Activated CD8-positive, alpha-beta T cell treated with anti-CD3 and anti-CD28 coated beads for 36 hours (primary cell): ENCODE data around the gene FGD5. TPM values are rescaled to one million over a fixed set of nuclear protein-coding genes. Genes with fewer than 3 reads are reported as not detected.

Source experiments
- ATAC-seq: fragments of 200-7000 bp; cut with Tn5 transposase; one replicate; pipeline ENCODE4 v1.10.0; 2021; ENCODE audit warnings: mild to moderate bottlenecking, moderate library complexity
- CTCF ChIA-PET: fragments of 350-600 bp; sonication (Branson Sonifier 250); formaldehyde crosslinking; loops from one replicate; lab custom pipeline; 2021; ENCODE audit warnings: antibody characterized with exemption; lab: Charles Lee
- POLR2A ChIA-PET: fragments of 350-600 bp; sonication (Branson Sonifier 250); formaldehyde crosslinking; loops from one replicate; lab custom pipeline; 2021; ENCODE audit warnings: antibody characterized with exemption; lab: Charles Lee
- DNase-seq: peaks from one replicate; pipeline ENCODE4 v3.0.0-alpha.2; 2020
- H3K27ac Mint-ChIP-seq: one replicate; pipeline ENCODE4 v1.8.0; 2021; ENCODE audit warnings: mild to moderate bottlenecking, mixed read lengths
- H3K27me3 Mint-ChIP-seq: one replicate; pipeline ENCODE4 v1.8.0; 2021; ENCODE audit warnings: mixed read lengths
- H3K36me3 Mint-ChIP-seq: one replicate; pipeline ENCODE4 v1.8.0; 2021; ENCODE audit warnings: low read depth, mixed read lengths
- H3K4me1 Mint-ChIP-seq: one replicate; pipeline ENCODE4 v1.8.0; 2021; ENCODE audit warnings: low read depth, mixed read lengths
- H3K4me3 Mint-ChIP-seq: one replicate; pipeline ENCODE4 v1.8.0; 2021; ENCODE audit warnings: mild to moderate bottlenecking, moderate library complexity, mixed read lengths
- H3K9me3 Mint-ChIP-seq: one replicate; pipeline ENCODE4 v1.8.0; 2021; ENCODE audit warnings: mixed read lengths
- intact Hi-C: fragments of 100-400 bp; cut with micrococcal nuclease; formaldehyde crosslinking; loops from one replicate; pipeline ENCODE4 v1.10.0; 2022
- total RNA-seq, 2 experiments: library from RNA; stranded (reverse); gene quantifications; one replicate each; pipeline ENCODE4 v1.2.3, GENCODE V29; 2021
- TF ChIP-seq, protein P1 (sequence below): fragments of 200-600 bp; IDR thresholded peaks from one replicate; pipeline ENCODE4 v1.8.0; 2022; ENCODE audit warnings: antibody characterized with exemption, mild to moderate bottlenecking

The FGD5 gene
- total RNA-seq, 2 experiments from 2014 or later = not detected

DNA sequence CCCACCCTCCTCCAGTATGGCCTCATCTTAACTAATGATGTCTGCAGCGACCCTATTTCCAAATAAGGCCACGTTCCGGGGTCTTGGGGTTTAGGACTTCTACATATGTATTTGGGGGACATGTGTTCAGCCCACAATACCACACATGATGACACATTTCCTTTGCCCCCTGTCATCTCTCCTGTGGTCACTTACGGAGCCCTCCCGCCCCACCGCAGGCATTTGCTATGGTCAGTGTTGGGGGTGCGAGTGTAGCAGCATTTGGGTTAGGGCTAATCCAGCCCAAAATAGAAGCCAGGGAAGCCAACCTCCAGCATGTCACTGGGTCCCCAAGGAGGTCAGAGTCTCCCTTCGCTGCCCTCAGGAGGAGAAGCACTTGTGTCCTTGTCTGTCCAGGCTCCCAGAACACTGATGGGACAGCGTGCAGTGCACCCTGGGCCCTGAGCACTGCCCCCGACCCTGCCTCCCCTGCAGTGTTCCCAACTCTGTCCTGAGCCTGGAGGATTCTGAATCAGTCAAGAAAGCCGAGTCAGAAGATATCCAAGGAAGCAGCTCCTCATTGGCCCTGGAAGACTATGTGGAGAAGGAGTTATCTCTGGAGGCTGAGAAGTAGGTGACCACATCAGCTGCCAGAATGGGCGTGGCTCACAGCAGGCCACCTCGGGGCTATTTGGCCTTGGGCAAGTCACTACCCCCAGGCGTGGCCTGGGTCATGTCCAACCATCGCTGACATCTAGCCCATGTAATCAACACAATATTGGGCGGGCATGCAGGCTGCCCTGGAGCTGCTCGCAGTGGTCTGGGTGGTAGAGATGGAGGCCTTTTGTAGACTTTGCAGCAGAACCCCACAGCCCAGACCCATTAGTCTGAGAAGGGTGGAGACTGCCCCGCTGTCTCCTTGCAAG, 46.9 kb upstream of the FGD5 start:
- Mint-ChIP-seq H3K4me3 (no peak overlapping the region), H3K27me3 (no peaks in the 10 kb centered on the region), H3K27ac (no peak overlapping the region), H3K4me1 (no peaks in the 10 kb centered on the region), H3K9me3 (no peaks in the 10 kb centered on the region), H3K36me3 (no peaks in the 10 kb centered on the region)
- DNase-seq (no peak), ATAC-seq (no peak)
- ChIA-PET POLR2A (no interaction called here), CTCF (interaction anchor here (1.2 kb wide), 1 partner anchor 10 kb away, joined by 3 read pairs; no protein-coding TSS in a partner anchor)
- TF ChIP-seq, protein P1, sequence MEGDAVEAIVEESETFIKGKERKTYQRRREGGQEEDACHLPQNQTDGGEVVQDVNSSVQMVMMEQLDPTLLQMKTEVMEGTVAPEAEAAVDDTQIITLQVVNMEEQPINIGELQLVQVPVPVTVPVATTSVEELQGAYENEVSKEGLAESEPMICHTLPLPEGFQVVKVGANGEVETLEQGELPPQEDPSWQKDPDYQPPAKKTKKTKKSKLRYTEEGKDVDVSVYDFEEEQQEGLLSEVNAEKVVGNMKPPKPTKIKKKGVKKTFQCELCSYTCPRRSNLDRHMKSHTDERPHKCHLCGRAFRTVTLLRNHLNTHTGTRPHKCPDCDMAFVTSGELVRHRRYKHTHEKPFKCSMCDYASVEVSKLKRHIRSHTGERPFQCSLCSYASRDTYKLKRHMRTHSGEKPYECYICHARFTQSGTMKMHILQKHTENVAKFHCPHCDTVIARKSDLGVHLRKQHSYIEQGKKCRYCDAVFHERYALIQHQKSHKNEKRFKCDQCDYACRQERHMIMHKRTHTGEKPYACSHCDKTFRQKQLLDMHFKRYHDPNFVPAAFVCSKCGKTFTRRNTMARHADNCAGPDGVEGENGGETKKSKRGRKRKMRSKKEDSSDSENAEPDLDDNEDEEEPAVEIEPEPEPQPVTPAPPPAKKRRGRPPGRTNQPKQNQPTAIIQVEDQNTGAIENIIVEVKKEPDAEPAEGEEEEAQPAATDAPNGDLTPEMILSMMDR = no peak
- intact Hi-C loops = no loop called here

DNA sequence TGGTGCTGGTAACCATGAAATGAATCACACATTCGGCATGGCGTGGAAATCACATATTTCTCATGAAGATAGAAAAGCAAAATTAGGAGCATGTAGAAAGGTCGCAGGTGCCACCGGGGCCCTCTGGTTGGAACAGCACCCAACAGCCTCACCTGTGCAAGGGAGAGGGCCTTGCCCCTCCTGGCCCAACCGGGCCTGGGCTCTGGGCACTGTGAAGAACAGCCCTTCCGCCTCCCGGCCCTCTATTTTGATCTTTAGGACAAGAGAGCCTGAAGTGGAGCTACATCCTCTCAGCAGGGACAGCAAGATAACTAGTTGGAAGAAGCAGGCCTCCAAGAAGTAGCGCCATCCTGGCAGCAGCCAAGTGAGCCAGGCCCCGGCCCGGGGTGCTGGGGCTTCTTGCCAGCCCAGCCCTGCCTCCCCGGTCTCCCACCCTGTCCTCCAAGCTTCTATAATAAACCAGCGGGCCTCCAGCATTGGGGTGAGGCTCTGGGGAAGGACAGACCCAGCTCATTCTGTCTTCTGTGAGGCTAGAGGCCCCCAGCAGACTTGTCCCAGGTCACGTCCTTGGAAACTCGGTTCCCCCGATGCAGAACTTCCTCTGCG, 46.1 kb upstream of the FGD5 start:
- no peaks in the 10 kb centered on the region for H3K4me1 Mint-ChIP-seq
- H3K27me3 Mint-ChIP-seq = no peaks in the 10 kb centered on the region
- TF ChIP-seq, protein P1 = no peak
- DNase-seq = no peak
- H3K9me3 Mint-ChIP-seq = no peaks in the 10 kb centered on the region
- ChIA-PET POLR2A (no interaction called here), CTCF (interaction anchor here (1.2 kb wide), 1 partner anchor 9 kb away, joined by 3 read pairs; no protein-coding TSS in a partner anchor)
- no peak for ATAC-seq
- intact Hi-C loops = no loop called here
- no peak overlapping the region for H3K4me3 Mint-ChIP-seq
- H3K27ac Mint-ChIP-seq = no peak overlapping the region
- H3K36me3 Mint-ChIP-seq = no peaks in the 10 kb centered on the region

DNA sequence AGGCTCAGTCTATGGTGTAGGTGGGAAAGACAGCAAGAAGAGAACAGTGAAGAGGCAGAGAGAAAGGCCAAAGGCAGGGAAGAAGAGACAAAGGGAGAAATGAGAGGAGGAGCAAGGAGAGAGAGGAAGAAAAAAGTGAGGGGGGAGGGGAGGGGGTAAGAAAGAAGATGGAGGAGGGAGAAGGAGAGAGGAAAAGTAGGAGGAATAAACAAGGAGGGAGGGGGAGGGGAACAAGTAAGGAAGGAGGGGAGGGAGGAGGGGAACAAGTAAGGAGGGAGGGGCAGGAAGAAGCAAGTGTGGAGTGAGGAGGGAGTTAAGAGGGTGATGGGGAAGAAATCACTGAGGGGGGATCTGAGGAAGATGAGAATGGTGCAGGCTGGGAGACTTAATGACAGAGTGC, 45.5 kb upstream of the FGD5 start:
- Mint-ChIP-seq H3K4me3 (no peak overlapping the region), H3K4me1 (no peaks in the 10 kb centered on the region), H3K36me3 (no peaks in the 10 kb centered on the region), H3K27ac (no peak overlapping the region), H3K27me3 (no peaks in the 10 kb centered on the region), H3K9me3 (no peaks in the 10 kb centered on the region)
- CTCF ChIA-PET = interaction anchor here (1.2 kb wide), 1 partner anchor 8 kb away, joined by 3 read pairs; no protein-coding TSS in a partner anchor
- TF ChIP-seq, protein P1 = no peak
- ATAC-seq (no peak), DNase-seq (no peak)
- intact Hi-C loops = no loop called here
- POLR2A ChIA-PET = no interaction called here

DNA sequence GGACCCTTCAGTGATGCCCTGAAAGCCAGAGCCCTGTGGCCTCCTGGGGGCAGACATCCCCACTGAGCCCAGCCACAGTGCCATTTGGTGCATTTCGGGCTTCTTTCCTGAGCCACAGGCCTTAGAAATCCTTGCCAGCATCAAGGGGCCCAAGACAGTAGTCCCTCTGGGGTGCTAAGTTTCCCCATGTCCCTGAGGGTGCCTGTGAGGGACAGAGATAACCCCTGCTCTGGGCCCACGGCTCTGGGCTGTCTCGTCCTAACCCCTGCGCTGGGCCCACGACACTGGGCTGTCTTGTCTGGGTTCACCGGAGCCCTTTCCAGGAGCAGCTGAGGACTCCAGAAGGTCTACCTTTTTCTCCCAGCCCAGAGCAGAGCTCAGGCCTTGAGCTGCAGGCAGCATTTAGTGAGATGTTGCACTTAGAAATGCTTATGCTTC, 45.1 kb upstream of the FGD5 start:
- ChIA-PET POLR2A (no interaction called here), CTCF (no interaction called here)
- Mint-ChIP-seq H3K4me3 (no peak overlapping the region), H3K27ac (no peak overlapping the region), H3K27me3 (no peaks in the 10 kb centered on the region), H3K36me3 (no peaks in the 10 kb centered on the region), H3K4me1 (no peaks in the 10 kb centered on the region), H3K9me3 (peaks cover 4% of the 10 kb centered on the region)
- intact Hi-C loops = no loop called here
- ATAC-seq (no peak), DNase-seq (no peak)
- TF ChIP-seq, protein P1 = no peak

DNA sequence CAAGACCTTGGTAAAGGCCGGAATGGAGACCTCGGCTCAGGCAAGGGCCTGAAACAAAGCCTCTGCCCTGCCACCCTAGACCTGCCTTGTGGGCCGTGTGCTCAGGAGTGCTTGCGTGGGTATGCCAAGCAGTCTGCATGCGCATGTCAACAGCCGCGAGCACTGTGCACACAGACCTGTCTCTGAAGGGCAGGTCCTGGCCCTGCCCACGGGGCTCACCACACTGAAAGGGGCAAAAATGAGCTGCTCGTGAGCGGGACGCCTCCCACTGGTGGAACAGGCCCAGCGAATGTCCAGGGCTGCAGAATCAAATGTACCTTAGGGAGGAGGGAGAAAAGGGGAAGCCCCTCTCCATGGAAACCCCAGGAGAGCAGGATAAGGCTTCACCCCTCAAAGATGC, 44.3 kb upstream of the FGD5 start:
- ChIA-PET CTCF (no interaction called here), POLR2A (no interaction called here)
- H3K4me1 Mint-ChIP-seq = no peaks in the 10 kb centered on the region
- no peak overlapping the region for H3K27ac Mint-ChIP-seq
- intact Hi-C loops = no loop called here
- no peak overlapping the region for H3K4me3 Mint-ChIP-seq
- H3K27me3 Mint-ChIP-seq = no peaks in the 10 kb centered on the region
- H3K36me3 Mint-ChIP-seq = no peaks in the 10 kb centered on the region
- H3K9me3 Mint-ChIP-seq = peaks cover 8% of the 10 kb centered on the region
- DNase-seq (no peak), ATAC-seq (no peak)
- TF ChIP-seq, protein P1 = no peak
